Stimulated activated CD4-positive, alpha-beta T cell treated with anti-CD3 and anti-CD28 coated beads, Interleukin-15, amount 100 ng/mL, for 24 hours (primary cell): ENCODE measurements around the gene AJAP1.

Experiments
- DNase-seq: peaks from one replicate; pipeline ENCODE4 v3.0.0-alpha.2; 2020

Gene AJAP1

GRCh38 chr1:4633346-4633745, 21.1 kb upstream of the AJAP1 start:
- DNase-seq = no peak

DNA sequence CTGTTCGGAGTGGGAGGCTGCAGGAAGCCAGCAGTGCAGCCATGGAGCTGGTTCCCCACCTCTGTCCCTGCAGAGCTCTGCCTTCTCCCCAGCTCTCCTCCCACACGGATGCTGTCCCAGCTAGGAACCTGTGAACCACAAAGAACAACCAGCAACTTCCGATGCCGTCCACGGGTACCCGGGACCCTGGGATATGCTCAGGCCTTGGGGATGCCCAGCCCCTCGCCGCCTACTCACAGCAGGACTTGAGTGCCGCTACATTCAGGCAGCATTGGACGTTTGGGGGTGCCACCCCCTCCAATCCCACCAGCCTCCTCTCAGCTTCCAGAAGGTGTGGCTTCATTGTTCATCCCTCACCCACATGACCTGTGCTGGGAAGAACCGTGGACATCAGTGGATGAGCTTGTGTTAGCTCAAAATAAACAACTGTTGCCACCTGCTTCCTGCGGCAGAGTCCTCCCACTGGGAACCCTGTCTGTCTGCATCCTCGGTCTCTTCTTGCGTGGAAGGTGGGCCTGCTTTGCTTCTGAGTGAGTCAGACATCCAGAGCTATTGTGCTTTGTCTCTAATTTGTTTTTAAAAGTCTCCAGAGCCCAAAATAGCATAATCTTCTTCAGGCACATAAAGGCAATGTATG, 20.1 kb upstream of the AJAP1 start:
- DNase-seq = no peak

DNA sequence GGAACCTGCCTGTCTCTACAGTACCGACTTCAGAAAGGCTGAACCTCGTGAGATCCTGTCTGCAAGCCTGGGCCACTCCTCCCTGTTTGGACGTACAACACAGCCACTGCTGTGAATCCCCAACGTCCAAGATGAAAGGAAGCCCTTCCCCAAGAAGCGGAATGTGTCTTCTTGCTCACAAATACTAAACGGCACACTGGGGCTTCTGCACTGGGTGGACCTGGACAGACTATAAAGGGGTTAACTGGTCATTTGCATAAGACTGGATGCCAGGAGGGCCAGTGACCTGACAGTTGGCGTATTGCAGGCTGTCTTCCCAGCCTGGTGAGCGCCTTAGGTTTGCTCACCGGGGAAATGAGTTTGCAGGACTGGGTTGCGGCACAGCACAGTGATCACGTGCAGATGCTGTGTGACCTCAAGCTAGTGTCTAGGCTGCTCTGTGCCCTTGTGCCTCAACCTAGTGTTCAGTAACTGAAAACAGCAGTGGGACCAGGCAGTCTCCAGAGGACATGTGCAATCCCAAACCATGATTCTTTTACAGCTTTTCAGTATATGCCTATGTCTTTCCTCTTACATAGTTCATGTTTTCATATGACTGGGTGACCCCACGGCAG, 19.5 kb upstream of the AJAP1 start:
- no peak for DNase-seq

DNA sequence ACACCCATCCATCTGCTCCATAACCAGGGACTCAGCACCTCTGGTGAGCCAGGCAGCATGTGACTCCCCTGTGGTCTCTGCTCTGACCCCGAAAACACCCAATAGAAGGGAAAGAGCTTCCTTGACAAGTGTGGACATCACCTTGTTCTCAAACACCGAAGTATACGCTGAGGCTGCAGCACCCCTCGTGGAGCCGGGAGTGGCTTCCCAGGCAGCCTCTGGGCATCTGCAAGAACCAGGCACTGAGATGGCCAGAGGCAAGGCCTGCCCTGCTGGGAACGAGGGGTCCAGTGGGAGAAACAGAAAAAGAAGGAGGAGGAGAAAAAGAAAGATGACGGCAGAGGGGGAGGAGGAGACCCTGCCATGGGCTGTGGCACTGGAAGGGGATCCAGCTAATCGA, 18.2 kb upstream of the AJAP1 start:
- DNase-seq = no peak

- no peak for DNase-seq
Measured at GRCh38 chr1:4636644-4637380, 17.6 kb upstream of the AJAP1 start.

- no peak for DNase-seq
Measured at GRCh38 chr1:4637616-4638344, 16.6 kb upstream of the AJAP1 start.

- no peak for DNase-seq
Measured at GRCh38 chr1:4638345-4638729, 16.1 kb upstream of the AJAP1 start.

DNA sequence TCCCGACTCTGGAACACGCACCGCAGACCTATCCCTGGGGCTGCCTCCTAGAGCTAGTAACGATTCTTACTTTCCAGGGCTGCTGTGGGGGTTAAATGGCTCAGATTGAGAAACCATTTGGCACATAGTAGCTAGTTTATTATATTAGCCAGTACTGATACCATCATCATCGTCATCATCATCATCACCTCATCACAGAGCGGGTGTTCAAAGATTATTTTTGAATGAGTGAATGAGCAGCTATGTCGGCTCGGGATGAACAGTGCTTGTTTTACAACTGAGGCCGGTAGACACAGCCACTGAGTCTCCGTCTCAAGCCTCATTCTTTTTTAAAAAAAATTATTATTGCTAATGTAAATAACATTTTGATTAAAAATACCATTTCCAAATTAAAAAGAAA, 13.5 kb upstream of the AJAP1 start:
- DNase-seq = no peak

GRCh38 chr1:4647391-4647790, 7.0 kb upstream of the AJAP1 start:
- no peak for DNase-seq

DNA sequence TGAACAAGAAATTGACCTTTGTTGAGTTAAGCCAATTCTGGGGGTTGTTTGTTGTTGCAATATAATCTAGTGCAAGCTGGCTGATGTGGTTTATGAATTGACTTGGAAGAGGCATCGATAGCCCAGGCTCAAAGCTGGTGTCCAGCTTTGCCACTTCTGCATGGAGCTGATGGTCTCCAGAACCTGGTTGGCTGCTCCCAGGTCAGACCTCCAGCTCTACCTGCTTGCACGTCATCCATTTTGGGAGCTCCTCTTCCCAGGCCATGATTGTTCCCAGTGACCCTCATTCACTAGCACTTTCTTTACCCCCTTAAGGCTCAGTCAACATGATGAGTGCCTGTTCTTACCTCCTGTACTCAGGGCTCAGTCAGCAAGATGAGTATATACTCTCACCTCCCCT, 5.8 kb upstream of the AJAP1 start:
- no peak for DNase-seq

DNA sequence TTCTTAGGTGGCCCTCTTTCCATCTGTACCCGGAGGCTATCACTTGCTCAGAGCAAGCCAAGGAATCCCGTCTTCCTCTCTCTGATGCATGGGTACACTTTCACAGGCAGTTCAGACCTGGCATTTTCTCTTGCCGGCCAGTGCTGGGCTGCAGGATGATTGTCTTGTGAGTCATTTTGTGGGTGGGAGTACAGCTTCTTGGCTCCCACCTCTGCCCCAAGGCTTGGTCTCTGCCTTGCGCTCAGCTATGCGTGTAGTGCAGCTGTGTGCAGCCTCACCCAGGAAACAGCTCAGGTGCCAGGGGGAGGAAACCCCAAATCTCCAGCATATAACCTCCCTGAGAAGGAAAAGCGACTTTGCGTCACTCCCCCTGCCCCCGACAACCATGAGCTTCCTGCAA, 3.9 kb upstream of the AJAP1 start:
- DNase-seq = no peak

GRCh38 chr1:4650981-4651380, 3.4 kb upstream of the AJAP1 start:
- no peak for DNase-seq

GRCh38 chr1:4652631-4653327, 1.6 kb upstream of the AJAP1 start:
- peak; percentile 72 for DNase-seq

GRCh38 chr1:4653328-4653660, 1.1 kb upstream of the AJAP1 start:
- no peak for DNase-seq

- peak; percentile 17 for DNase-seq
Measured at GRCh38 chr1:4654764-4655673, 610 bp downstream of the AJAP1 start.

DNA sequence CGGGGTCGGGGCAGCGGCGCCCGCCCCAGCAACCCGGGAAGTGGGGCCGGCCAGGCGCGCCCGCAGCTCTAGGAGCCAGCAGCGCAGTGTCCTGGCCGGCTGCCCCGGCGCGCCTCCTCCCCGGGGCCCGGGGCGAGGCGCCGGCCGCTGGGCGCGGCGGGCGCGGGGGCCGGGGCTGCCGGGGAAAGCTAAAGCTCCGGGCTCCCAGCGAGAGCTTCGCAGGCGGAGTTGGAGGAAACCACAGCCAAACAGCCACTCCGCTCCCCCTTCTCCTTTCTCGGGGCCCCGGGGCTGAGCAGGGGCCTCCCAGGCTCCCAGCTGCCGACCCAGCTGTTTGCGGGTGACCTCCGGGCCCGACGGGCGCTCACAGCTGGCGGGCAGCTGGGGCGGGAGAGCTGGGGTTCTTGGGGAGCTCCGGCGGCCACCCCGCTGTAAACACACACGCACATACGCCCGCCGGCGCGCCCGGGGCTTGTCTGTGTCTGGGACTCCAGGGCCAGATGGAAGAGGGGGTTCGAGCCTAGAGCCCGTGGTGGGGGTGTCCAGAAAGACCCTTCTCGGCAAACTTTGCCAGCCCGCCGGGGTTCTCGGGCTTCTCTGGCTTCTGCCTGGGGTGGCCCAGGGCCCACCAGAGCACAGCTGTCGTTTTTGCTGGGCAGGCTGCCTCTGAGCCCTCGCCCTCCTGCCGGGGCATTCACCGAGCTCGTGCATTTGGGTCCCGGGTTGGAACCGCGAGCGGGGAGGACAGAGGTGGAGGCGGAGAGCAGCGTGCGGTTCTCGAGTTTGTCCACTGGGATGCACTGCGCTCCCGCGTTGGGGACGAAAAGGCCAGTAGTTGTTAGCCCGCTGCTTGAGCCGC, 1.5 kb downstream of the AJAP1 start:
- peak; percentile 46 for DNase-seq

DNA sequence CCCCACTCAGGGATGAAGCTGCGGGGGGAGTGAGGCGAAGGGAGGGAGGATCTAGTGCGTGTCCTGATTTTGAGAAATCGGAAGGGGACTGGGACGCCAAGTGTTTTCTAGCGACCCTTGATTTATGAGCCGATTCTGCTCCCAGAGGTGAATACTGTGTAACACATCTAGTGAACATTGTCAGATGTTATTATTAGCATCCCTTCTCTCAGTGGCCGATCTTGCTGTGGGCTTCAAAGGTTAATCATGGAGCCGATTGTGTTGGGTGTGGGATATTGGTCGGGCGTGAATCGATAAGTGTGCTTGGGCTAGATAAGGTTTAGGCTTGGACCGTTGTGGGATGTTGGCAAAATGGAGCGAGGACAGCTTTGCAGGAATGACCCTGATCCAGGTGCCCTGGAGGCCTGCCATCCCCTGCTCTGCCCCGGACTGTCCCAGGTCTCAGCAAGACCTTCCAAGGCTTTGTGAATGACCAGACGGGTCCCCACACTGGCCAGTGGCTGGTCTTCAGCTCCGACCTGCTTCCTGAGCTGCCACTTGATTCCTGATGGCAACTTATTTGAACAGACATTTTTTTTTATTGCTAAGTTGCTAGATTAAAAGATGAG, 2.2 kb downstream of the AJAP1 start:
- no peak for DNase-seq

GRCh38 chr1:4657244-4657789, 2.9 kb downstream of the AJAP1 start:
- no peak for DNase-seq

DNA sequence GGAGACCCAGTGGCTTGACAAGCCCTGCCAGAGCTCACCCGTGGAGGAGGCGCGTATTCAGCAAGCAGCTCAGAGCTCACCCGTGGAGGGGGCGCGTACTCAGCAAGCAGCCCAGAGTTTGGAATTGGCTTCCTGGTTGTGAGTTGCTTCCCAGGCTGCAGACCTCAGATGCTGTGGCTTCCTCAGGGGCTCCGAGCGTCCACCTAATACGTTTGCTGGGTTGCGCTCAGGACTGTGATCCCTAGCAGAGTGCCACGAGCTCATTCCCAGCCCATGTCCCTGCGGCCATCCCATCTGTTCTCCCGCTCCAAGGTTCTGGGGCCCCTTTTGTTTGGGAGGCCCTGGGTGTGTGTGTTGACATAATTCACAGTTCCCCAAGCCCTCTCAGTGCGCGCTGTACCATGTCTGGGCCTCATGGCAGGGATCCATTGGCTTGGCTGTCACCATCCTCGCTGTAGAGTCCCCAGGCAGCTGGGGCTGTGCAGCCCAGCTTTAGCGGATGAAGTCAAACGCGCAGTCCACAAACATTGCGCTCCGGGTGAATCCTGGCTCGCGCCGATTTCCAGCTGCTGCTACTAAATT, 3.6 kb downstream of the AJAP1 start:
- no peak for DNase-seq
